ENCODE results near the gene EIF4E1B.

EIF4E1B gene

GRCh38 chr5:176647843-176648473, 17.5 kb downstream of the EIF4E1B start:
- DNase-seq, result no peak

- no peak for DNase-seq
Measured at GRCh38 chr5:176648474-176649194, 18.2 kb downstream of the EIF4E1B start.

GRCh38 chr5:176650354-176650884, 19.9 kb downstream of the EIF4E1B start:
- DNase-seq, result no peak

- no peak for DNase-seq
Measured at GRCh38 chr5:176651472-176651980, 21.1 kb downstream of the EIF4E1B start.

- no peak for DNase-seq
Measured at GRCh38 chr5:176652136-176652535, 21.7 kb downstream of the EIF4E1B start.

- peak; percentile 90 for DNase-seq
Measured at GRCh38 chr5:176653401-176654385, 23.2 kb downstream of the EIF4E1B start.

- no peak for DNase-seq
Measured at GRCh38 chr5:176654856-176655255, 24.4 kb downstream of the EIF4E1B start.

- no peak for DNase-seq
Measured at GRCh38 chr5:176656467-176656990, 26.1 kb downstream of the EIF4E1B start.

GRCh38 chr5:176658007-176658599, 27.6 kb downstream of the EIF4E1B start:
- peak; percentile 87 for DNase-seq

- peak; percentile 69 for DNase-seq
Measured at GRCh38 chr5:176658817-176659511, 28.5 kb downstream of the EIF4E1B start.

- no peak for DNase-seq
Measured at GRCh38 chr5:176659512-176659839, 29.0 kb downstream of the EIF4E1B start.

- no peak for DNase-seq
Measured at GRCh38 chr5:176659860-176660461, 29.5 kb downstream of the EIF4E1B start.

- DNase-seq, result no peak
Measured at GRCh38 chr5:176660530-176660859, 30.0 kb downstream of the EIF4E1B start.

- DNase-seq, result peak; percentile 94
Measured at GRCh38 chr5:176660860-176661641, 30.6 kb downstream of the EIF4E1B start.

GRCh38 chr5:176661676-176662075, 31.2 kb downstream of the EIF4E1B start:
- no peak for DNase-seq

- DNase-seq, result no peak
Measured at GRCh38 chr5:176662371-176663333, 32.2 kb downstream of the EIF4E1B start.

GRCh38 chr5:176663566-176663965, 33.1 kb downstream of the EIF4E1B start:
- DNase-seq, result no peak

- no peak for DNase-seq
Measured at GRCh38 chr5:176664479-176664878, 34.0 kb downstream of the EIF4E1B start.

GRCh38 chr5:176664886-176665285, 34.4 kb downstream of the EIF4E1B start:
- no peak for DNase-seq
